GM13977 (cell line): ENCODE data around the gene FAM135A.

ENCODE experiments used
- DNase-seq: peaks from one replicate; pipeline ENCODE4 v3.0.0; 2012; ENCODE audit warnings: low spot score
- in situ Hi-C: fragments of 300-500 bp; cut with MboI; formaldehyde crosslinking; loops from one replicate; pipeline ENCODE4 v1.12.0; 2022; ENCODE audit warnings: low sequenced_read_pairs, low pct_unique_long_range_greater_than_20kb, mixed read lengths, inconsistent platforms; ENCODE audit not compliant: unreplicated experiment
- TF ChIP-seq, protein P1 (sequence below): IDR thresholded peaks from 2 replicates; pipeline ENCODE4 v1.5.1; 2012; ENCODE audit warnings: mild to moderate bottlenecking, control low read depth; ENCODE audit not compliant: insufficient read depth; ENCODE audit errors: extremely low read depth, missing control alignments

Gene FAM135A

DNA sequence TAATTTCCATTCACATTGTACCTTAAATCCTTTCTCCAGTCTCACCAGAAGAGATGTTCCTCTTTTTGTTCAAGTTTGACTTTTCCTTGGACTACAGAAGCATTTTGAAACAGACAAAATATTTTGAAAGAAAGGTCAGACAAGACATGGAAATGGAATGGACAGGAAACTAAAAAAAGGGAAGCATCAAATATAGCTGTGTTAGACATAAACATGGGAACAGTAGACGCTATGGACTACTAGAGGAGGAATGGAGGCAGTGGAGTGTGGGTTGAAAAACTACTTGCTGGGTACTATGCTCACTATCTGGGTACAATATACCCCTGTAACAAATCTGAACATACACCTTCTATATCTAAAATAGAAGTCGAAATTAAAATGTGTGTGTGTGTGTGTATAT is 4.1 kb upstream of the FAM135A start:
- in situ Hi-C loops: no loop called here
- no peak for DNase-seq
- TF ChIP-seq, protein P1, sequence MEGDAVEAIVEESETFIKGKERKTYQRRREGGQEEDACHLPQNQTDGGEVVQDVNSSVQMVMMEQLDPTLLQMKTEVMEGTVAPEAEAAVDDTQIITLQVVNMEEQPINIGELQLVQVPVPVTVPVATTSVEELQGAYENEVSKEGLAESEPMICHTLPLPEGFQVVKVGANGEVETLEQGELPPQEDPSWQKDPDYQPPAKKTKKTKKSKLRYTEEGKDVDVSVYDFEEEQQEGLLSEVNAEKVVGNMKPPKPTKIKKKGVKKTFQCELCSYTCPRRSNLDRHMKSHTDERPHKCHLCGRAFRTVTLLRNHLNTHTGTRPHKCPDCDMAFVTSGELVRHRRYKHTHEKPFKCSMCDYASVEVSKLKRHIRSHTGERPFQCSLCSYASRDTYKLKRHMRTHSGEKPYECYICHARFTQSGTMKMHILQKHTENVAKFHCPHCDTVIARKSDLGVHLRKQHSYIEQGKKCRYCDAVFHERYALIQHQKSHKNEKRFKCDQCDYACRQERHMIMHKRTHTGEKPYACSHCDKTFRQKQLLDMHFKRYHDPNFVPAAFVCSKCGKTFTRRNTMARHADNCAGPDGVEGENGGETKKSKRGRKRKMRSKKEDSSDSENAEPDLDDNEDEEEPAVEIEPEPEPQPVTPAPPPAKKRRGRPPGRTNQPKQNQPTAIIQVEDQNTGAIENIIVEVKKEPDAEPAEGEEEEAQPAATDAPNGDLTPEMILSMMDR: no peak

DNA sequence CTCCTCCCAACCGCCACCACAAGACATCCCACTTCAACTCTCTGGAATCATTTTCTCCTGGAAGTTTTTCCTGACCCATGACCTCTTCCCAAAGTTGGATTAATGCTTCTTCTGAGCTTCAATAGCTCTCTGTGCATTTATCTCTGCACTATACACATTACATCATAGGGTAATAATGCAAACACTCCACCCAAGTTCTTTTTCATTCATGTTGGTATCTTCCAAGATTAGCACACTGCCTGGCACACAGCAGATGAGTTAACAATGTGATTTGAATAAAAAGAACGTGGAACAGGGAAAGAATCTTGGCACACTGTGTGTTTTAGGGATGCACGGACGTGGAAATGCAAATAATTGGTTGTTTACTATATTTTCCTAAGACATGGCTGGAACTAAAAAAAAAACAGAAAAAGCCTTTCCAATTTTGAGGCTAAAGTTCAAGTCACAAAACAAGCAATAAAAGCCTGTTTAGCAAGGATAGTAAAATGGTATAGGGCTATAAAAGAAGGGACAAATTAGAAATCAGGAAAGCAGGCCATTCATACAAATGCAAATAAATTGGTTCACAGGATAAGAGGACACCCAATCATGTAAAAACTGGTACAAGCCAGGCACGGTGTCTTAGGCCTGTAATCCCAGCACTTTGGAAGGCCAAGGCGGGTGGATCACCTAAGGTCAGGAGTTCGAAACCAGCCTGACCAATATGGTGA is 1.6 kb upstream of the FAM135A start:
- in situ Hi-C loops: no loop called here
- TF ChIP-seq, protein P1: no peak
- DNase-seq: no peak

DNA sequence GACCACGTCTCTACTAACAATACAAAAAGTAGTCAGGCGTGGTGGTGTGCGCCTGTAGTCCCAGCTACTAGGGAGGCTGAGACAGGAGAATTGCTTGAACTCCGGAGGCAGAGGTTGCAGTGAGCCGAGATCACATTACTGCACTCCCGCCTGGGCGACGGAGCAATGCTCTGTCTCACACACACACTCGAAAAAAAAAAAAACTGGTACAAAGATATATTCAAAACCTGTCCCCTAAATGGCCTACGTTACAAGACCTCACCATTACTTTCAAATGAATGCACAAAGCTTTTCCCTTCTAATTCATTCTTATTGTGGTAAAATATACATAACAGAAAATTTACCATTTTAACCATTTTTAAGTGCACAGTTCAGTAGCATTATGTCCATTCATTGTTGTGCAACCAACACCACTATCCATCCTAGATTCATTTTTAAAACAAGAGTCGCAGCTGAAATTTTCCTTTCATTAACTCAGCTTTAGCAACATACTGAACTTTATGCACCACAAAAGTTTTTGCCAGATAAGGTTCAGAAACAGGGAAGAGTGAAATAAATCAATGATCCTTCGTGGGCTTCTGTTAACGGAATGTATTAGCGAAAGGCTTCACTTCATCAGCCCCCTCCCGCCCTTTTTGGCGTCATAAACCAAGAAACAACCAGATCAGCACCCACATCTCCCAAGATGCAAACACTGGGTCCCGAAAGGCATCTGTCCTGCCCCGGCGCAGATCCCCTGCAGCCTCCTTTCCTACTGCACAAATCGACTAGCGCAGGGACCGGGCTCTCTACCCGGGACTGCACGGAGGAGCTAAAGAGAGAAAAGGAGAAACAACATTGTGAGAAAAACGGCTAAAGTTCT is 825 bp upstream of the FAM135A start:
- in situ Hi-C loops: no loop called here
- DNase-seq: no peak
- TF ChIP-seq, protein P1: no peak

DNA sequence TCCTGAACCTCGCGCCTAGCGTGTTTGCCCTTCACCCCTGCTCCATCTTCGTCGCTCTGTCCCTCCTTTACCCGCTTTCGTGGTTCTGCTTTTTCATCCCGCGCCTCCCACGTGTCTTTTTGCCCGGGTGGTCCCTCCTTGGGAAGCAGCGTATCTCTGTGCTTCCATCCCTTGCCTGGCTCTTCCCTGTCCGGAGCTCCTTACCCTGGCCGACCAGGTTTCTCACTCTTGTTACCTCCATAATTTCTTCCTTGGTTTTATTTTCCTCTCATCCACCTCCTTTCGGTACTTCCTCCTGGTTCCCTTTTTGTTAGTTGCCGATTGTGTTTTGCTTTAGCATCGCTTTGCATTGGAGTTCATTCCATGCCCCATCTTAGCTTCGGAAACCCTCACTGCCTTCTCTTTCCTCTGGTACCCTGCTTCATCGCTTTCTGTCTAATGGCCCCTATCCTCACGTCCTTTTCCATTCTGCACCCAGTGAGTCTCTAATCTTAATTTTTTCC is 735 bp downstream of the FAM135A start:
- peak; percentile 34 for DNase-seq
- in situ Hi-C loops: no loop called here
- TF ChIP-seq, protein P1: no peak

DNA sequence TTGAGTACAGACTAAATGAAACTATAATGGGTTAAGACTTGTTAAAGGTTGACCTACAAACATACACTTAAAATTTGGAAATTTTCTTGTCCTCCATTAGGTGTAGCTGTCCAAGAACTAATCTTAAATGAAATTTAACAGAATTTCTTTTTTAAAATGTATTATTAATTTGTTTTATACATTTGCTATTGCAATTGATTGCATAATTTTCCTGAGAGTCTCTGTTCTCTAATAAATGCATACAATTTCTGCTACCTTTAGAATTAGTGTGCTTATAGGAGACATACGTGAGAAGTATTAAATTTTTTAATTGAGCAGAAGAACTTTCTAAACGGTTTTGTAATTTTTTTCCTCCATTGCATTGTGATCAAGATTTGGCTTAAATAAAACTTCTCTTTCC is 1.5 kb downstream of the FAM135A start:
- DNase-seq: no peak
- in situ Hi-C loops: no loop called here
- TF ChIP-seq, protein P1: no peak

DNA sequence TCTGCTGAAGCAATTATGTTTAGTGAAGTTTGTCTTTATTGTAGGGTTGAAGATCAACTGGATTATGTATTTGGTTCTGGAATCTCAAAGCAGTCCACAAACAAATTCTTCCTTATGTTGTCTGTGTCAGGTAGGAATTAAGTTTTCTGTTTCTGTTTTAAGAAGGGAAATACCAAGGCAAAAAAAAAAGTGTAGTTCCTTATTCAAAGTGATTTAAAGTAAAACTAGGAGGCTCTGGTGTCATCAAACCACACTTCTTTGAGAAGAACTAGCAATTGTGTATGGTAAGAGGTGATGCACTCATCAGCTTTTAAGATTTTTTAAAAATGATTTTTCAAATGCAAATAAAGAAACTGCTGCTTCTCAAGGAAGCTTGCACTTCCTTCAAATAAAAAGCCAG is 1.9 kb downstream of the FAM135A start:
- TF ChIP-seq, protein P1: no peak
- in situ Hi-C loops: no loop called here
- no peak for DNase-seq
